Testis (tissue), 3 donors: ENCODE measurements around the gene ANO4. TPM values are rescaled to one million over a fixed set of nuclear protein-coding genes. Genes with fewer than 3 reads are reported as not detected.

ENCODE experiments used
- DNase-seq: peaks from one replicate; pipeline ENCODE4 v3.0.0-alpha.2; 2019
- H3K27ac ChIP-seq, 2 donors: fragments of 200-600 bp; sonication (generic); one replicate each; pipeline ENCODE4 v1.5.1; 2019
- H3K27me3 ChIP-seq: fragments of 200-600 bp; sonication (generic); one replicate; pipeline ENCODE4 v1.5.1; 2019
- H3K36me3 ChIP-seq: fragments of 200-600 bp; sonication (generic); one replicate; pipeline ENCODE4 v1.5.1; 2017; ENCODE audit warnings: low read depth; ENCODE audit errors: missing control alignments
- H3K4me1 ChIP-seq: fragments of 200-600 bp; sonication (generic); one replicate; pipeline ENCODE4 v1.5.1; 2019
- H3K4me3 ChIP-seq, 2 donors: fragments of 200-600 bp; sonication (generic); one replicate each; pipeline ENCODE4 v1.5.1; 2017 to 2019
- H3K9me3 ChIP-seq: fragments of 200-600 bp; sonication (generic); one replicate; pipeline ENCODE4 v1.5.1; 2017
- CTCF ChIP-seq, 3 experiments: fragments of 450-650 bp in 2 of 3; fragments of 200-600 bp in 1 of 3; sonication (generic) in 1 of 3; IDR thresholded peaks; one replicate each; pipeline ENCODE4 v1.5.1; 2016 to 2019; ENCODE audit warnings: antibody characterized with exemption in 3 of 3, mild to moderate bottlenecking in 2 of 3, moderate library complexity in 1 of 3
- POLR2A ChIP-seq: fragments of 450-650 bp; IDR thresholded peaks from one replicate; pipeline ENCODE4 v1.6.1; 2017; ENCODE audit warnings: antibody characterized with exemption, mild to moderate bottlenecking, moderate library complexity
- WGBS, 2 donors: methylation state at CpG; one replicate each; pipeline ENCODE4 v1.1.5; 2018; 5-methylcytosine and 5-hydroxymethylcytosine counted together
- intact Hi-C: fragments of 100-400 bp; cut with DNase I; formaldehyde crosslinking; loops from one replicate; pipeline ENCODE4 v1.15.1; 2023; ENCODE audit warnings: low total_unique reads
- polyA plus RNA-seq: library from polyadenylated mRNA; stranded (reverse); fragments of 350-450 nt; fragmentation: Illumina TruSeq; extraction: RNeasy Lipid Tissue Mini Kit (QIAGEN cat#74804); gene quantifications from one replicate; pipeline ENCODE4 v1.2.3, GENCODE V29; 2014; ENCODE audit warnings: low read depth, low replicate concordance; ENCODE audit not compliant: insufficient read depth
- total RNA-seq, 2 donors: library from RNA; depleted of rRNA; stranded (reverse); fragments of >200 nt; gene quantifications; one replicate each; pipeline ENCODE4 v1.2.3, GENCODE V29; 2016

ANO4 gene
- total and polyA plus RNA-seq, 3 donors from 2014 or later, result 2.4 to 13.0 (median 9.5) TPM

- H3K27me3 ChIP-seq, result no peaks in the 10 kb centered on the region
- no peak for DNase-seq
- WGBS, 2 donors, result 88 to 96% methylated on average over 1 of the region's 1 CpG
- no peak overlapping the region for H3K4me3 ChIP-seq
- H3K27ac ChIP-seq, result no peak overlapping the region
- intact Hi-C loops, result no loop called here
- TF ChIP-seq POLR2A (no peak), CTCF (IDR thresholded peaks at IDR 0.05) (no peak)
- no peaks in the 10 kb centered on the region for H3K9me3 ChIP-seq
- H3K36me3 ChIP-seq, result no peaks in the 10 kb centered on the region
- H3K4me1 ChIP-seq, result no peaks in the 10 kb centered on the region
These were observed 39.4 kb upstream of the ANO4 start for GRCh38 chr12:100755186-100755585.

GRCh38 chr12:100758083-100758482, 36.5 kb upstream of the ANO4 start:
- no peak for DNase-seq
- H3K9me3 ChIP-seq, result no peaks in the 10 kb centered on the region
- WGBS, 2 donors, result 91 to 100% methylated on average over 2 of the region's 2 CpGs
- no peak overlapping the region for H3K27ac ChIP-seq
- intact Hi-C loops, result no loop called here
- TF ChIP-seq CTCF (IDR thresholded peaks at IDR 0.05) (no peak), POLR2A (no peak)
- H3K27me3 ChIP-seq, result no peaks in the 10 kb centered on the region
- H3K4me3 ChIP-seq, result no peak overlapping the region
- H3K4me1 ChIP-seq, result no peaks in the 10 kb centered on the region
- H3K36me3 ChIP-seq, result no peaks in the 10 kb centered on the region

GRCh38 chr12:100767371-100767770, 27.2 kb upstream of the ANO4 start:
- Histone ChIP-seq H3K9me3 (no peaks in the 10 kb centered on the region), H3K4me1 (no peaks in the 10 kb centered on the region), H3K27ac (no peak overlapping the region), H3K4me3 (no peak overlapping the region), H3K27me3 (no peaks in the 10 kb centered on the region), H3K36me3 (no peaks in the 10 kb centered on the region)
- intact Hi-C loops, result no loop called here
- TF ChIP-seq POLR2A (no peak), CTCF (IDR thresholded peaks at IDR 0.05) (no peak)
- no peak for DNase-seq

GRCh38 chr12:100767950-100768349, 26.6 kb upstream of the ANO4 start:
- no peaks in the 10 kb centered on the region for H3K9me3 ChIP-seq
- H3K27me3 ChIP-seq, result no peaks in the 10 kb centered on the region
- no peak for DNase-seq
- no peaks in the 10 kb centered on the region for H3K4me1 ChIP-seq
- intact Hi-C loops, result no loop called here
- H3K4me3 ChIP-seq, result no peak overlapping the region
- H3K27ac ChIP-seq, result no peak overlapping the region
- 86 to 92% methylated on average over 2 of the region's 2 CpGs for WGBS, 2 donors
- no peaks in the 10 kb centered on the region for H3K36me3 ChIP-seq
- TF ChIP-seq POLR2A, result no peak
- TF ChIP-seq CTCF (IDR thresholded peaks at IDR 0.05), result no peak

GRCh38 chr12:100778967-100779590, 15.5 kb upstream of the ANO4 start:
- no peaks in the 10 kb centered on the region for H3K4me1 ChIP-seq
- H3K36me3 ChIP-seq, result no peaks in the 10 kb centered on the region
- TF ChIP-seq POLR2A, result no peak
- TF ChIP-seq CTCF (IDR thresholded peaks at IDR 0.05), result no peak
- no peak overlapping the region for H3K27ac ChIP-seq
- 47 to 74% methylated on average over 1 of the region's 1 CpG for whole genome bisulfite sequencing, 2 donors
- DNase-seq, result no peak
- no peaks in the 10 kb centered on the region for H3K9me3 ChIP-seq
- no peak overlapping the region for H3K4me3 ChIP-seq
- H3K27me3 ChIP-seq, result no peaks in the 10 kb centered on the region
- intact Hi-C loops, result no loop called here
